Neuronal stem cell (in vitro differentiated cells): ENCODE measurements around the gene KRT15.

Experiments used
- DNase-seq: peaks from one replicate; pipeline ENCODE4 v3.0.0-alpha.2; 2013; ENCODE audit warnings: low spot score
- H2AFZ ChIP-seq: one replicate; pipeline ENCODE4 v1.6.1; 2013; ENCODE audit warnings: mild to moderate bottlenecking, low read length, inconsistent platforms
- H2AK5ac ChIP-seq: 2 replicates; pipeline ENCODE4 v1.6.1; 2013; ENCODE audit warnings: low read depth, mild to moderate bottlenecking, inconsistent platforms, low read length, moderate library complexity, mixed read lengths
- H2BK120ac ChIP-seq: 2 replicates; pipeline ENCODE4 v1.6.1; 2013; ENCODE audit warnings: low read depth, mild to moderate bottlenecking, inconsistent platforms, low read length, moderate library complexity, mixed read lengths
- H2BK12ac ChIP-seq: one replicate; pipeline ENCODE4 v1.6.1; 2013; ENCODE audit warnings: low read length, inconsistent platforms
- H2BK15ac ChIP-seq: 2 replicates; pipeline ENCODE4 v1.6.1; 2013; ENCODE audit warnings: mild to moderate bottlenecking, low read length, inconsistent platforms, mixed read lengths
- H2BK5ac ChIP-seq: one replicate; pipeline ENCODE4 v1.6.1; 2013; ENCODE audit warnings: inconsistent platforms, mild to moderate bottlenecking, low read length, moderate library complexity
- H3K14ac ChIP-seq: one replicate; pipeline ENCODE4 v1.6.1; 2013; ENCODE audit warnings: low read length, inconsistent platforms
- H3K18ac ChIP-seq: 2 replicates; pipeline ENCODE4 v1.6.1; 2013; ENCODE audit warnings: low read length, inconsistent platforms
- H3K23ac ChIP-seq: 2 replicates; pipeline ENCODE4 v1.6.1; 2013; ENCODE audit warnings: low read depth, mild to moderate bottlenecking, mixed read lengths, low read length, inconsistent platforms; ENCODE audit not compliant: poor library complexity
- H3K27ac ChIP-seq: replicated peaks from 3 replicates; pipeline ENCODE4 v1.5.1; 2013; ENCODE audit warnings: low read length, inconsistent platforms
- H3K27me3 ChIP-seq, 3 experiments: 2 replicates each; pipeline ENCODE4 v1.6.1; 2013; ENCODE audit warnings: low read length in 3 of 3, mild to moderate bottlenecking in 2 of 3, inconsistent platforms in 1 of 3, low read depth in 1 of 3, mixed read lengths in 1 of 3, moderate library complexity in 1 of 3; ENCODE audit not compliant: control insufficient read depth in 3 of 3, insufficient read depth in 3 of 3
- H3K36me3 ChIP-seq, 2 donors: replicated peaks in 1 of 2; 2 replicates each; pipeline ENCODE4 v1.6.1; 2013; ENCODE audit warnings: low read length in 2 of 2; ENCODE audit not compliant: control insufficient read depth in 2 of 2, insufficient read depth in 2 of 2
- H3K4ac ChIP-seq: 2 replicates; pipeline ENCODE4 v1.6.1; 2013; ENCODE audit warnings: inconsistent platforms, mild to moderate bottlenecking, low read length, moderate library complexity
- H3K4me1 ChIP-seq, 2 donors: 1 replicate in 1 of 2; 2 replicates in 1 of 2; pipeline ENCODE4 v1.6.1; 2013; ENCODE audit warnings: low read length in 2 of 2, low read depth in 1 of 2; ENCODE audit not compliant: control insufficient read depth in 2 of 2, insufficient read depth in 1 of 2
- H3K4me2 ChIP-seq: one replicate; pipeline ENCODE4 v1.6.1; 2013; ENCODE audit warnings: mild to moderate bottlenecking, low read length, inconsistent platforms; ENCODE audit not compliant: insufficient read depth, poor library complexity, severe bottlenecking
- H3K4me3 ChIP-seq, 2 donors: 2 replicates each; pipeline ENCODE4 v1.5.1; 2013; ENCODE audit warnings: low read length in 2 of 2, mild to moderate bottlenecking in 2 of 2, inconsistent platforms in 1 of 2, moderate library complexity in 1 of 2
- H3K79me1 ChIP-seq: one replicate; pipeline ENCODE4 v1.6.1; 2013; ENCODE audit warnings: low read depth, mild to moderate bottlenecking, inconsistent platforms, low read length, moderate library complexity
- H3K9ac ChIP-seq: one replicate; pipeline ENCODE4 v1.6.1; 2013; ENCODE audit warnings: mild to moderate bottlenecking, low read depth, low read length, inconsistent platforms; ENCODE audit not compliant: poor library complexity
- H3K9me3 ChIP-seq, 2 donors: replicated peaks in 1 of 2; 2 replicates each; pipeline versions ENCODE3 to v1.6.1; 2013; ENCODE audit warnings: low read length in 2 of 2, mild to moderate bottlenecking in 2 of 2, inconsistent platforms in 1 of 2, low read depth in 1 of 2, mixed read lengths in 1 of 2, moderate library complexity in 1 of 2; ENCODE audit not compliant: control insufficient read depth in 2 of 2, insufficient read depth in 1 of 2
- H4K8ac ChIP-seq: one replicate; pipeline ENCODE4 v1.6.1; 2013; ENCODE audit warnings: low read depth, mild to moderate bottlenecking, inconsistent platforms, low read length, moderate library complexity
- H4K91ac ChIP-seq: one replicate; pipeline ENCODE4 v1.6.1; 2013; ENCODE audit warnings: low read length, low read depth, mild to moderate bottlenecking, inconsistent platforms; ENCODE audit not compliant: poor library complexity
- WGBS, 2 donors: extraction: QIAGEN DNeasy Blood & Tissue Kit; methylation state at CpG; one replicate each; pipeline ENCODE4 v1.1.7; 2013; ENCODE audit warnings: missing lambda C conversion rate in 2 of 2, mixed read lengths in 1 of 2; ENCODE audit not compliant: insufficient read length in 2 of 2, insufficient replicate concordance in 1 of 2; ENCODE audit errors: extremely low coverage in 2 of 2; 5-methylcytosine and 5-hydroxymethylcytosine counted together

The KRT15 gene

GRCh38 chr17:41555105-41555887 lies 36.6 kb upstream of the KRT15 start:
- WGBS, 2 donors = no CpG with 5 or more reads among the region's 5 CpGs

DNA sequence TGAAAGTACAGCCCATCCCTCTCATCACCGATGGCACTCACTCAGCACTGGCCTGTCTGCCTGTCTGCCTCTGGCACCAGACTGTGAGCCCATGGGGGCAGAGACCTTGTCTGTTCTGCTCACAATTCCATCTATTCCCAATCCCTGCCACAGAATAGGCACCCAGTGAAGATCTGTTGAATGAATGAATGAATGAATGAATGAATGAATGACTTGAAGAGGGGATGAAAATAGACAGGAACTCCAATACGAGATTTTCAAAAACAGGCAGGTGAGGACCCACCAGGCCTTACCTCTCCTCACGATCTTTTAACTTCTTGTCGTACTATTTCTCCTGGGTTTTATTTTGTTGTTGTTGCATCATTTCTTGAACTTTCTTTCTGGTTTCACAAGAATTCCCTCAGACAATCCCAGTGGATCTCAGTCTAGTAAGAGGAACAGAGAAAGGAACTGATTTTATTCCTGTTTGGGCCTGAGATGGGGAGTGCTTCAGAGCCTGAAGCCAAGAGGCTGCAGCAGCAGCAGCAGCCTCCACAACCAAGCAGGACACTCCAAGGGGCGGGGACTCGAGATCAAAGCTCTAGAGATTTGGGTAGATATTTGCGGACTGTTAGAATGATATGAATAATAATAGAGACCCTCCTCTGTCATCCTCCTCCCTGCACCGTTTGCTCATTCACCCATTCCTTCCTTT lies 35.4 kb upstream of the KRT15 start:
- Histone ChIP-seq H3K23ac (no peak overlapping the region), H3K79me1 (no peaks in the 10 kb centered on the region), H3K27me3 (peaks cover 0 to 11% (median 0%) of the 10 kb centered on the region in 3 experiments), H2BK12ac (peak overlapping the region; percentile 49), H4K91ac (no peak overlapping the region), H2BK120ac (no peak overlapping the region), H3K4me2 (no peak overlapping the region), H3K18ac (peak overlapping the region; percentile 25), H3K27ac (no peak overlapping the region), H2AK5ac (peak overlapping the region; percentile 31), H2AFZ (no peak overlapping the region), H2BK5ac (no peak overlapping the region), H3K4me1 (peaks cover 0 to 3% of the 10 kb centered on the region in 2 donors), H3K14ac (no peak overlapping the region), H3K36me3 (no peaks in the 10 kb centered on the region), H3K4ac (no peak overlapping the region), H2BK15ac (no peak overlapping the region), H4K8ac (no peak overlapping the region), H3K9ac (no peak overlapping the region), H3K9me3 (no peaks in the 10 kb centered on the region), H3K4me3 (no peak overlapping the region)
- DNase-seq = no peak
- WGBS, 2 donors = no CpG with 5 or more reads among the region's 8 CpGs

More at GRCh38 chr17:41555105-41555887, 36.6 kb upstream of the KRT15 start:
- no peak overlapping the region for H2BK120ac ChIP-seq
- no peaks in the 10 kb centered on the region for H3K36me3 ChIP-seq
- no peak overlapping the region for H3K18ac ChIP-seq
- no peak overlapping the region for H4K8ac ChIP-seq
- H3K4me3 ChIP-seq = no peak overlapping the region
- no peak overlapping the region for H3K23ac ChIP-seq
- H3K14ac ChIP-seq = no peak overlapping the region
- H3K4me2 ChIP-seq = no peak overlapping the region
- no peaks in the 10 kb centered on the region for H3K9me3 ChIP-seq
- H2AK5ac ChIP-seq = no peak overlapping the region
- no peak overlapping the region for H3K4ac ChIP-seq
- H3K9ac ChIP-seq = no peak overlapping the region
- H2AFZ ChIP-seq = no peak overlapping the region
- no peak overlapping the region for H3K27ac ChIP-seq
- no peak for DNase-seq
- H3K27me3 ChIP-seq = peaks cover 0 to 11% (median 0%) of the 10 kb centered on the region in 3 experiments
- H2BK5ac ChIP-seq = no peak overlapping the region
- H4K91ac ChIP-seq = no peak overlapping the region
- no peaks in the 10 kb centered on the region for H3K79me1 ChIP-seq
- H3K4me1 ChIP-seq = peaks cover 0 to 3% of the 10 kb centered on the region in 2 donors
- H2BK12ac ChIP-seq = no peak overlapping the region
- no peak overlapping the region for H2BK15ac ChIP-seq

GRCh38 chr17:41553176-41553575 lies 34.5 kb upstream of the KRT15 start:
- Histone ChIP-seq H3K23ac (no peak overlapping the region), H3K4me1 (peaks cover 2 to 8% of the 10 kb centered on the region in 2 donors), H3K18ac (no peak overlapping the region), H2BK5ac (no peak overlapping the region), H3K79me1 (no peaks in the 10 kb centered on the region), H4K91ac (no peak overlapping the region), H3K4me3 (no peak overlapping the region), H3K27ac (no peak overlapping the region), H3K4ac (no peak overlapping the region), H2AFZ (no peak overlapping the region), H3K36me3 (no peaks in the 10 kb centered on the region), H3K9me3 (no peaks in the 10 kb centered on the region), H3K4me2 (no peak overlapping the region), H2AK5ac (no peak overlapping the region), H2BK120ac (no peak overlapping the region), H2BK15ac (no peak overlapping the region), H2BK12ac (no peak overlapping the region), H3K14ac (no peak overlapping the region), H3K9ac (no peak overlapping the region), H4K8ac (no peak overlapping the region), H3K27me3 (peaks cover 0 to 9% (median 0%) of the 10 kb centered on the region in 3 experiments)
- no CpG with 5 or more reads among the region's 4 CpGs for WGBS, 2 donors
- DNase-seq = no peak

DNA sequence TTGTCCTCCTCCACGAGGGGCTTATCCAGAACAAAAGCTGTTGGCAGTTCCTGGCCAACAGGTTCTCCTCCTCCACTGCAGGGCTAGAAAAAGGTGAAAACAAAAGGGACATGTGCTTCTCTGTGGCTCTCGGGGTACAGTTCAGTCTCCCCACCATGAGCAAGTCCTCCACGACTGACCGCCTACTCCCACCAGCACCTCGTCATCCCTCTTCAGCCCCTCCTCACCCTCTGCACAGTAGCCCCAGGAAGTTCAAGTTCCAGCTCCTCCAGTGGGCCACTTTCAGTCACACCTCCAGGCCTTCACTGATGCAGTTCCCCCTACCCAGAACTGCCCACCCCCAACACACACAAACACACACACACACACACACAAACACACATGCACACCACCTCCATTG lies 33.8 kb upstream of the KRT15 start:
- Histone ChIP-seq H3K79me1 (no peaks in the 10 kb centered on the region), H4K91ac (no peak overlapping the region), H3K4me2 (no peak overlapping the region), H3K23ac (no peak overlapping the region), H3K36me3 (no peaks in the 10 kb centered on the region), H3K18ac (peak overlapping the region; percentile 59), H3K4me3 (no peak overlapping the region), H2BK120ac (no peak overlapping the region), H2BK12ac (peak overlapping the region; percentile 66), H3K27me3 (peaks cover 0 to 7% (median 0%) of the 10 kb centered on the region in 3 experiments), H2AK5ac (peak overlapping the region; percentile 73), H2BK15ac (no peak overlapping the region), H4K8ac (no peak overlapping the region), H3K27ac (no peak overlapping the region), H3K9me3 (no peaks in the 10 kb centered on the region), H2AFZ (no peak overlapping the region), H3K14ac (no peak overlapping the region), H3K4me1 (peaks cover 2 to 13% of the 10 kb centered on the region in 2 donors), H3K4ac (no peak overlapping the region), H2BK5ac (peak overlapping the region; percentile 8), H3K9ac (no peak overlapping the region)
- WGBS, 2 donors = no CpG with 5 or more reads among the region's 5 CpGs
- no peak for DNase-seq
